ENCODE measurements around the gene DAP3.

GRCh38 chr1:155697046-155697445 is 8.2 kb downstream of the DAP3 start:
- TF ChIP-seq CTCF (IDR thresholded peaks at IDR 0.05) (no peak), POLR2A (IDR thresholded peaks at IDR 0.05) (no peak), POLR2AphosphoS5 (IDR thresholded peaks at IDR 0.05) (no peak)
